ENCODE data around the gene DMBX1.

Gene DMBX1

DNA sequence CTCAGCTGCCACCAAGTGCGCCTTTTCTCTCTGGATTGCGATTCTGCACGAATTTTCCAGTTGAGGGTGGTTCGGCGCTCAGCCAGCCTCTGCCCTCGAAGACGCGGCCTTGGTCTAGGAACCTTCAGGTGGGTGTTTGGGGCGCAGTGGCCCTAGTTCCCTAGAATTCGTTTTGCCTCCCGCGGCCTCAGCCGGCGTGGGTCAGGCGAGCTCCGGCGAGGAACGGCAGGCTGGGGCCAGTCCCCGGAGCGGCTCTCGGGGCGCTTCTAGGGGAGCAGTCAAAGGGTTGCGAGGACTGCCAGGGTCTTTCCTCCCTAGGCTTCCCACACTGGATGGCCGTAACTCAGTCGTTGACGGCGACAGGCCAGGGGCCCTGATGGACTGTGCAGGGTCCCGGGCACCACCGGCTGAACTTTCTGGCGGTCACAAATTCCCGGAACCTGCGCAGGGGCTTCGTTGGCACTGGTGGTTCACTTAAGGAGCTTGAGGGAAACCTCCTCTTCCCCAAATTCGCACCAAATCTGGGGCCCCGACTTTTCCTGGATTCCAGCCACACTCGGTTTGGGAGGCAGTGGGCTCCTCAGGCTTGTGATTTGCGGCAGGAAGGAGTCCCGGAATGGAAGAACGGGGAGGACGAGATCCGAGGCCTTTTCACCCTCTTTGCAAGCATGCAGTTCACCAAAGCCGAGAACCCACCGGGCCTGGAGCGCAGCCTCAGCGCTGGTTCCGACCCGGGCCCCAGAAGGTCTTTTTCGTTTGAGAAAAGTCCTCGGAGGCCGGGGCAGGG lies 1.2 kb downstream of the DMBX1 start:
- in situ Hi-C loops (cut with HindIII; ENCODE audit: low pct_ligation_motif_present, low sequenced_read_pairs), result no loop called here
- DNase-seq, result no peak
- peaks cover 97% of the 10 kb centered on the region for H3K27me3 ChIP-seq (replicated peaks)
- TF ChIP-seq, protein P1, sequence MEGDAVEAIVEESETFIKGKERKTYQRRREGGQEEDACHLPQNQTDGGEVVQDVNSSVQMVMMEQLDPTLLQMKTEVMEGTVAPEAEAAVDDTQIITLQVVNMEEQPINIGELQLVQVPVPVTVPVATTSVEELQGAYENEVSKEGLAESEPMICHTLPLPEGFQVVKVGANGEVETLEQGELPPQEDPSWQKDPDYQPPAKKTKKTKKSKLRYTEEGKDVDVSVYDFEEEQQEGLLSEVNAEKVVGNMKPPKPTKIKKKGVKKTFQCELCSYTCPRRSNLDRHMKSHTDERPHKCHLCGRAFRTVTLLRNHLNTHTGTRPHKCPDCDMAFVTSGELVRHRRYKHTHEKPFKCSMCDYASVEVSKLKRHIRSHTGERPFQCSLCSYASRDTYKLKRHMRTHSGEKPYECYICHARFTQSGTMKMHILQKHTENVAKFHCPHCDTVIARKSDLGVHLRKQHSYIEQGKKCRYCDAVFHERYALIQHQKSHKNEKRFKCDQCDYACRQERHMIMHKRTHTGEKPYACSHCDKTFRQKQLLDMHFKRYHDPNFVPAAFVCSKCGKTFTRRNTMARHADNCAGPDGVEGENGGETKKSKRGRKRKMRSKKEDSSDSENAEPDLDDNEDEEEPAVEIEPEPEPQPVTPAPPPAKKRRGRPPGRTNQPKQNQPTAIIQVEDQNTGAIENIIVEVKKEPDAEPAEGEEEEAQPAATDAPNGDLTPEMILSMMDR (IDR thresholded peaks at IDR 0.05; ENCODE audit: low read depth, low read length, missing control alignments), result no peak
- H3K36me3 ChIP-seq (replicated peaks), result no peaks in the 10 kb centered on the region
- H3K27ac ChIP-seq, result no peak overlapping the region
- no peak overlapping the region for H3K4me3 ChIP-seq (ENCODE audit: low read depth, low read length)

DNA sequence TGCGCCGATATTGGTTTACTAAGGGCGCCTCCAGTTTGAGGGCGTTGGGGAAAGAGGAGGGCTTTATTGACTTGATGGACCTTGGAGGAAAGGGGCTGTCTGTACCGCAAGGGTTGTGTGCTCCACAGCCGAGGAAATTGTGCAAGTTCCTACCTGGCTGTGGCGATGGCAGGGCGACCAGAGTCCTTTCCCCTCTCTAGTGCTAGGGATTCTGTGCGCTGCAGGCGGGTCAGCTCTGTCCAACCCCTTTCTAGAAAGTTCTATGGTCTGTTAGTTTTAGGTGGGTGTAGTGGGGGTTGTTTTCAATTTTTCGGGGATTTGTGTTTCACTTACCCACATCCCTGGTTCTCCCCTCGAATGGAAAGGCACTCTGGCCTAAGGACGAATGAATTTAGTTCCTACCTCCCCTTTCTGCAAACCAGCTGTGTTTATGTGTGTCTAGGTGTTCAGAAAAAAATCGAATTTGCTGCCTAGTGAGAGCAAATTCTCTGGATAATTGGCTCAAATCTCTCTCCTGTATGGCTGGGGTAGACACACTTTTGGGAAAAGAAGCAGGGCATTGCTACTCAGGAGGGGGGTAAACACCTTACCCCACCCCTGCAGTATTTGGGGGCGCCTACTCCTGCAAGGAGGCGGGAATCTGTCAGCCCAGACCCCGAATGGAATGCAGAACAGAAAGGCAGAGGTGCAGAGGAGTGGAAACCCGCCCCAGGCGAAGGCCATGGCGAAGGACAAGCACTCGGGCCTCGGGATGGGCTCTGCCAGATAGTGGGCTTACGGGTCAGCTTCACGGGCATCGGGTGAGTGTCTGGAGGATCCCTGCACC lies 2.0 kb downstream of the DMBX1 start:
- Histone ChIP-seq H3K36me3 (replicated peaks) (no peaks in the 10 kb centered on the region), H3K4me3 (ENCODE audit: low read depth, low read length) (no peak overlapping the region), H3K27ac (no peak overlapping the region), H3K27me3 (replicated peaks) (peaks cover 94% of the 10 kb centered on the region)
- DNase-seq, result no peak
- TF ChIP-seq, protein P1 (IDR thresholded peaks at IDR 0.05; ENCODE audit: low read depth, low read length, missing control alignments), result no peak
- in situ Hi-C loops (cut with HindIII; ENCODE audit: low pct_ligation_motif_present, low sequenced_read_pairs), result no loop called here

DNA sequence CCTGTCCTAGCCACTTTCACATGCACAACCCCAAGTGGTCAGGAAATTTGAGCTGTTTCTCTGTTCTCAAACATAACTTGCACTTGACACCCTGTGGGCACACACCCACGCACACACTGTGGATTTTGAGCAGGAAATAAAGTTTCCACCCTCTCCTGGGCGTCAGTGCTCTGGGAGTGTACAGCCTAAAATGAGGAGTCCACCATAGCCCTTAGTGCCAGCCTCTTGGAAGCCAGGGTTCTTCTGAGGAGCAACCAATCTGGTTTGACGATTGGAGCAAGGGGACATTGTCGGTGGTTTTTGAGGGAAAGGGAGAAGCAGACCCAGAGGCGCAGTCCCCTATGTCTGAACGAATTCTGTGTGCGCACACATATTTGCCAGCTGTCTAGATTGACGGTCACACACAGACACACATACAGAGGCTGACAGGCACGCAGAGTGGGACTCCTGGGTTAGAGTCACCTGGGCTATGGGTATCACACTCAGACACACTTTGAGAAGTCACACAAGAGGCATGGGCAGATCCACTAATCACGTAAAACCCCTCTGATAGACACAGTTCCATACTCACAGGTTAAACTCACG lies 2.7 kb downstream of the DMBX1 start:
- Histone ChIP-seq H3K4me3 (ENCODE audit: low read depth, low read length) (no peak overlapping the region), H3K27me3 (replicated peaks) (peaks cover 90% of the 10 kb centered on the region), H3K27ac (no peak overlapping the region), H3K36me3 (replicated peaks) (no peaks in the 10 kb centered on the region)
- DNase-seq, result no peak
- in situ Hi-C loops (cut with HindIII; ENCODE audit: low pct_ligation_motif_present, low sequenced_read_pairs), result no loop called here
- TF ChIP-seq, protein P1 (IDR thresholded peaks at IDR 0.05; ENCODE audit: low read depth, low read length, missing control alignments), result no peak

DNA sequence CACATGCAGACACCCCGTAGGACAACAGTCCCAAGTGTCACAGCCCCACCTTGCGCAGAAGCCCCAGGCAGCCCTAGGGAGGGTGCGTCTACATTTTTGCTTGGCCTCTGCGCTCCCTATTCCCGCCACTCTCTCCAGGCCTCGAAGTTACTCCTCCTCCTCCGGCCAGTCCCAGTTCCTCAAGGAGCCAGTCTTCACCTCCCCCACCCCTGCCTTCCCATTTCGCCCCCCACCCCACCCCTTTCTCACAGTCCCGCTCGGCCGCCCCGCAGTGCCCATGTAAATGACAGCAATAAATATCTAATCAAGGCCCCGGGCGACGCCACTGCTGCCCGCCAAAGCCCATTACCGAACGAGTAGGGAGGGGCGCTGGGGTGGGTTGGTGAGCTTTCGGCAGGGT lies 3.2 kb downstream of the DMBX1 start:
- in situ Hi-C loops (cut with HindIII; ENCODE audit: low pct_ligation_motif_present, low sequenced_read_pairs), result no loop called here
- H3K27me3 ChIP-seq (replicated peaks), result peaks cover 85% of the 10 kb centered on the region
- DNase-seq, result no peak
- H3K4me3 ChIP-seq (ENCODE audit: low read depth, low read length), result no peak overlapping the region
- H3K27ac ChIP-seq, result no peak overlapping the region
- H3K36me3 ChIP-seq (replicated peaks), result no peaks in the 10 kb centered on the region
- TF ChIP-seq, protein P1 (IDR thresholded peaks at IDR 0.05; ENCODE audit: low read depth, low read length, missing control alignments), result no peak

DNA sequence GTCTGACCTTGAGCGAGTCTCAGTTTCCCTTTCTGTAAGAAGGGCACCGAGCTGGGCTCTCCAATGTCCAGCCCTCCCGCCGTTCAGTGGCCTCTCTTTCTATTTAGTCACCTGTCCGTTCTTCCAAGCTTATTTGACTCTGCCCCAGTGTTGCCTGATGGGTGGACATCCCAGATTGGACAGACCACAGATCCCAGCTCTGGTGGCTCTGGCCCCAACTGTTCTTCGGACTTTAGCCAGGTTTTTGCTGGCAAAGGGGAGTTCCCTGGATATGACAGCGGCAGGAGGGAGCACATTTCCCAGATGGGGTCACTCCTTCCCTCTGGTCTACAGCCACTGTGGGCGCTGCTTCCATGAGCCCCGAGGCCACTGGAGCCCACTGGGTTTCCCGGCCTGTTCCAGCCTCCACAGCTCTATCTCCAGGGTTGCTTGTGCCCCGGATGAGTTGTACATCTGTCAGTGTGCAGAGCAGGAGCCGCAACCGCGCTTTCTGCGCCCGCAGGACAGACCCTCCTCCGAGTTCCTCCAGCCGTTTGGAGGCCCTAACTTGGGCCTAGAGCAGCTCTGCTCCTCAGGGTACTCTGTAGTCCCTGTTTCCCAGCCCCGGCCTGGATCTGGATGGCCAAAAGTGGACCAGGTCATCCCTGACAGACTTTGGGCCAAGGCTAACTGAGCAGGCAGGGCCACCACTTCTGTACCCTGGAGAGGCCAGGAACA lies 3.8 kb downstream of the DMBX1 start:
- H3K27me3 ChIP-seq (replicated peaks), result peaks cover 79% of the 10 kb centered on the region
- in situ Hi-C loops (cut with HindIII; ENCODE audit: low pct_ligation_motif_present, low sequenced_read_pairs), result no loop called here
- no peak for DNase-seq

More for the DNA sequence above, 3.8 kb downstream of the DMBX1 start:
- Histone ChIP-seq H3K4me3 (ENCODE audit: low read depth, low read length) (no peak overlapping the region), H3K27ac (no peak overlapping the region), H3K36me3 (replicated peaks) (no peaks in the 10 kb centered on the region)
- TF ChIP-seq, protein P1 (IDR thresholded peaks at IDR 0.05; ENCODE audit: low read depth, low read length, missing control alignments), result no peak

Measured in brain microvascular endothelial cell (primary cell).